HCT116 (cell line): ENCODE results near the gene SPAG4. TPM values are rescaled to one million over a fixed set of nuclear protein-coding genes. Genes with fewer than 3 reads are reported as not detected.

Experiments
- ATAC-seq: fragments of 200-7000 bp; cut with Tn5 transposase; 2 replicates; pipeline ENCODE4 v1.9.1; 2020; ENCODE audit warnings: mild to moderate bottlenecking, moderate library complexity
- BruUV-seq: library from RNA; stranded (reverse); fragments of 400-500 nt; replicated peaks from 2 replicates; lab custom pipeline; 2021; lab: Mats Ljungman, UMichigan
- CTCF ChIA-PET: fragments of 300-600 bp; sonication (Branson Sonifier 250); formaldehyde crosslinking; loops from one replicate; lab custom pipeline; 2021; ENCODE audit warnings: antibody characterized with exemption; lab: Charles Lee
- POLR2A ChIA-PET: fragments of 300-600, 350-600 bp; sonication (Branson Sonifier 250); formaldehyde crosslinking; loops from one replicate; lab custom pipeline; 2021; ENCODE audit warnings: antibody characterized with exemption; lab: Charles Lee
- RAD21 ChIA-PET, 2 experiments: fragments of 300-600 bp; sonication (Branson Sonifier 250); formaldehyde crosslinking; loops; one replicate each; lab custom pipeline; 2023; ENCODE audit warnings: low total read pairs in 2 of 2; ENCODE audit not compliant: uncharacterized antibody in 2 of 2, unreplicated experiment in 2 of 2, low non-redundant PET in 1 of 2; lab: Charles Lee
- DNase-seq: peaks from one replicate; pipeline ENCODE4 v3.0.0-alpha.2; 2010; ENCODE audit warnings: low read depth, low spot score
- H2AFZ ChIP-seq: fragments of 200-600 bp; shearing (Covaris generic), sonication (generic); 2 replicates; pipeline ENCODE4 v1.6.1; 2017; ENCODE audit warnings: low read depth, mixed run types, mixed read lengths, antibody characterized with exemption, low read length; ENCODE audit not compliant: poor library complexity, severe bottlenecking
- H3K27ac ChIP-seq: 2 replicates; pipeline ENCODE4 v1.5.1; 2012; ENCODE audit warnings: low read depth, low read length
- H3K27me3 ChIP-seq: fragments of 200-600 bp; sonication (generic); 2 replicates; pipeline ENCODE4 v1.6.1; 2016; ENCODE audit warnings: mixed run types, low read length, mixed read lengths; ENCODE audit not compliant: insufficient read depth
- H3K36me3 ChIP-seq, 2 experiments: fragments of 200-500 bp in 1 of 2; fragments of 200-600 bp in 1 of 2; sonication (Bioruptor generic) in 1 of 2; sonication (generic) in 1 of 2; 2 replicates each; pipeline versions ENCODE4 v1.5.1 to v1.6.1; 2014 to 2016; ENCODE audit warnings: low read length in 2 of 2, inconsistent platforms in 1 of 2, mixed read lengths in 1 of 2, mixed run types in 1 of 2; ENCODE audit not compliant: insufficient read depth in 2 of 2, control insufficient read depth in 1 of 2
- H3K4me1 ChIP-seq, 2 experiments: fragments of 200-600 bp in 1 of 2; sonication (generic) in 1 of 2; 2 replicates each; pipeline versions ENCODE4 v1.5.1 to v1.6.1; 2012 to 2017; ENCODE audit warnings: low read length in 2 of 2, inconsistent platforms in 1 of 2, mild to moderate bottlenecking in 1 of 2, mixed read lengths in 1 of 2, mixed run types in 1 of 2, moderate library complexity in 1 of 2; ENCODE audit not compliant: insufficient read depth in 2 of 2, control insufficient read depth in 1 of 2
- H3K4me2 ChIP-seq: fragments of 200-600 bp; sonication (generic); 2 replicates; pipeline ENCODE4 v1.6.1; 2017; ENCODE audit warnings: mixed run types, low read length, mixed read lengths
- H3K4me3 ChIP-seq, 2 experiments: fragments of 200-600 bp in 1 of 2; sonication (generic) in 1 of 2; replicated peaks in 1 of 2; 2 replicates each; pipeline ENCODE4 v1.5.1; 2011 to 2016; ENCODE audit warnings: low read length in 2 of 2, control low read depth in 1 of 2, low read depth in 1 of 2, mild to moderate bottlenecking in 1 of 2, mixed read lengths in 1 of 2, mixed run types in 1 of 2
- H3K79me2 ChIP-seq: fragments of 200-600 bp; sonication (generic); 2 replicates; pipeline ENCODE4 v1.6.1; 2017; ENCODE audit warnings: mild to moderate bottlenecking, mixed run types, low read length, moderate library complexity, mixed read lengths; ENCODE audit not compliant: insufficient read depth
- H3K9ac ChIP-seq: fragments of 200-600 bp; sonication (generic); 2 replicates; pipeline ENCODE4 v1.6.1; 2016; ENCODE audit warnings: low read length, mixed read lengths
- H3K9me2 ChIP-seq: fragments of 200-600 bp; sonication (generic), shearing (Covaris generic); 2 replicates; pipeline ENCODE4 v1.6.1; 2017; ENCODE audit warnings: mixed run types, mild to moderate bottlenecking, moderate library complexity; ENCODE audit not compliant: insufficient read depth
- H3K9me3 ChIP-seq, 2 experiments: fragments of 200-500 bp in 1 of 2; fragments of 200-600 bp in 1 of 2; sonication (Bioruptor generic) in 1 of 2; sonication (generic) in 1 of 2; 2 replicates each; pipeline ENCODE4 v1.6.1; 2014 to 2017; ENCODE audit warnings: low read length in 2 of 2, mixed read lengths in 2 of 2, inconsistent platforms in 1 of 2, low read depth in 1 of 2, mild to moderate bottlenecking in 1 of 2, mixed run types in 1 of 2, moderate library complexity in 1 of 2; ENCODE audit not compliant: control insufficient read depth in 1 of 2, insufficient read depth in 1 of 2
- H4K20me1 ChIP-seq: fragments of 200-600 bp; sonication (generic), shearing (Covaris generic); 2 replicates; pipeline ENCODE4 v1.6.1; 2017; ENCODE audit warnings: mixed run types, mild to moderate bottlenecking, moderate library complexity; ENCODE audit not compliant: insufficient read depth
- CTCF ChIP-seq, 3 experiments: fragments of 200-600 bp in 1 of 3; sonication (generic) in 1 of 3; IDR thresholded peaks in 2 of 3; conservative IDR thresholded peaks in 1 of 3; 2 replicates each; pipeline ENCODE4 v1.5.1; 2012 to 2017; ENCODE audit warnings: low read depth in 2 of 3, low read length in 2 of 3, antibody characterized with exemption in 1 of 3, borderline replicate concordance in 1 of 3, control low read depth in 1 of 3, mild to moderate bottlenecking in 1 of 3, mixed read lengths in 1 of 3, mixed run types in 1 of 3, moderate library complexity in 1 of 3; ENCODE audit not compliant: insufficient read depth in 1 of 3
- EGR1 ChIP-seq: IDR thresholded peaks from 2 replicates; pipeline ENCODE4 v1.6.1; 2012; ENCODE audit warnings: low read depth
- ELF1 ChIP-seq: IDR thresholded peaks from 2 replicates; pipeline ENCODE4 v1.6.1; 2012; ENCODE audit warnings: low read depth, borderline replicate concordance
- JUND ChIP-seq: IDR thresholded peaks from 2 replicates; pipeline ENCODE4 v1.6.1; 2012
- POLR2A ChIP-seq: IDR thresholded peaks from 2 replicates; pipeline ENCODE4 v1.7.0; 2011; ENCODE audit warnings: borderline replicate concordance; ENCODE audit not compliant: insufficient read depth, insufficient read length; ENCODE audit errors: extremely low read depth
- SRF ChIP-seq: IDR thresholded peaks from 2 replicates; pipeline ENCODE4 v1.6.1; 2012; ENCODE audit warnings: low read depth
- YY1 ChIP-seq: IDR thresholded peaks from 2 replicates; pipeline ENCODE4 v1.6.1; 2011; ENCODE audit warnings: low read length, low read depth, moderate library complexity, mild to moderate bottlenecking; ENCODE audit not compliant: insufficient replicate concordance; ENCODE audit errors: extremely low read depth
- ZFX ChIP-seq: fragments of 450-650 bp; IDR thresholded peaks from 2 replicates; pipeline ENCODE4 v1.6.1; 2017
- intact Hi-C: fragments of 100-400 bp; cut with micrococcal nuclease; formaldehyde crosslinking; loops from 2 replicates; pipeline ENCODE4 v1.10.0; 2022
- total RNA-seq: library from RNA; stranded (reverse); gene quantifications from one replicate; pipeline ENCODE4 v1.2.1, GENCODE V29; 2021; ENCODE audit not compliant: unreplicated experiment
- TF ChIP-seq, protein P1 (sequence below): IDR thresholded peaks from 2 replicates; pipeline ENCODE4 v1.6.1; 2012

Gene SPAG4
- total RNA-seq, 1 experiment from 2014 or later: 6.2 TPM

DNA sequence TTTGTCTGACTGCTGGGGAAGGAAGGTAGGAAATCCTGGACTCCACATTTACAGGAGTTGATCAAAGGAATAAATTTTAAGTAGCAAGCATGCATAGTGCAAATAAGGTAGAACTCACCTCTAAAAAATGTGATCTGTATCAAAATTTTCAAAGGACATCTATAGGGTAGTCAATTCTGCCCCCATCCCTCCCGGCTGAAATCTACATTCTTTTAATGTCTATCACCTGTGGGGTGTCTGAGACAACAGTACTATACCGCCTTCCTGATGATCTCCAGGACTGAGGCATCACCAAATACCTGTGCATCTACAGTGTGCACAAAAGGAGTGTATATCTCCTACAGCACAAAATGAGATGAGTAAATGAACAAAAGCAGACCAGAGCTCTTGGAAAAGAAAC is 29.2 kb downstream of the SPAG4 start:
- Histone ChIP-seq H3K36me3 (peaks cover 0 to 10% of the 10 kb centered on the region in 2 experiments; a peak in 1 of 4 replicates), H3K27me3 (no peaks in the 10 kb centered on the region), H3K4me1 (no peaks in the 10 kb centered on the region), H4K20me1 (peaks cover 29% of the 10 kb centered on the region), H3K9me2 (no peaks in the 10 kb centered on the region), H3K79me2 (peaks cover 95% of the 10 kb centered on the region), H3K27ac (no peak overlapping the region), H3K9me3 (no peaks in the 10 kb centered on the region), H2AFZ (no peak overlapping the region), H3K4me2 (no peak overlapping the region), H3K4me3 (no peak overlapping the region)
- ChIA-PET CTCF (no interaction called here), POLR2A (no interaction called here), RAD21 (no interaction called here)
- ATAC-seq (no peak), DNase-seq (no peak)
- intact Hi-C loops: no loop called here
- TF ChIP-seq YY1 (no peak), EGR1 (no peak), CTCF (IDR thresholded peaks at IDR 0.05 in 2 of 3, conservative IDR thresholded peaks at IDR 0.05 in 1 of 3; ENCODE audit: borderline replicate concordance in 1 of 3, insufficient read depth in 1 of 3, low read depth in 2 of 3, low read length in 2 of 3) (no peak), SRF (no peak)
- TF ChIP-seq, all 23 proteins: peak for 0
- H3K9ac ChIP-seq: no peak overlapping the region
- BruUV-seq: no TSS peak

GRCh38 chr20:35648836-35649235 is 33.2 kb downstream of the SPAG4 start:
- ChIA-PET RAD21 (no interaction called here), POLR2A (no interaction called here), CTCF (no interaction called here)
- peaks cover 96% of the 10 kb centered on the region for H3K79me2 ChIP-seq
- intact Hi-C loops: no loop called here
- no TSS peak for BruUV-seq
- ATAC-seq: no peak
- no peak overlapping the region for H3K4me3 ChIP-seq
- H3K27me3 ChIP-seq: no peaks in the 10 kb centered on the region
- H3K4me2 ChIP-seq: no peak overlapping the region
- H3K9me3 ChIP-seq: no peaks in the 10 kb centered on the region
- no peak for TF ChIP-seq ZFX
- TF ChIP-seq POLR2A: no peak
- no peak for TF ChIP-seq ELF1
- TF ChIP-seq, protein P1, sequence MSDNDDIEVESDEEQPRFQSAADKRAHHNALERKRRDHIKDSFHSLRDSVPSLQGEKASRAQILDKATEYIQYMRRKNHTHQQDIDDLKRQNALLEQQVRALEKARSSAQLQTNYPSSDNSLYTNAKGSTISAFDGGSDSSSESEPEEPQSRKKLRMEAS: no peak
- TF ChIP-seq JUND: no peak
- no peaks in the 10 kb centered on the region for H3K9me2 ChIP-seq
- H3K9ac ChIP-seq: no peak overlapping the region
- peaks cover 4 to 38% of the 10 kb centered on the region in 2 experiments for H3K36me3 ChIP-seq
- DNase-seq: no peak
- H3K4me1 ChIP-seq: no peaks in the 10 kb centered on the region
- H2AFZ ChIP-seq: no peak overlapping the region
- no peak overlapping the region for H3K27ac ChIP-seq
- H4K20me1 ChIP-seq: peaks cover 56% of the 10 kb centered on the region
